HG02588 (cell line): Measurements from ENCODE around the gene TFDP2.
A peak's percentile ranks its signal among the peaks of the same experiment; 100 is the strongest.
"Not testable (repeated sequence)": the region's sequence is repeated elsewhere in the genome, so short reads cannot be mapped to it uniquely, and the experiment has no call there.

Source experiments
- ATAC-seq: cut with Tn5 transposase; IDR thresholded peaks from one replicate; pipeline ENCODE4 v1.9.1; 2021; ENCODE audit warnings: mild to moderate bottlenecking, moderate library complexity; ENCODE audit not compliant: unreplicated experiment

The TFDP2 gene, protein sequence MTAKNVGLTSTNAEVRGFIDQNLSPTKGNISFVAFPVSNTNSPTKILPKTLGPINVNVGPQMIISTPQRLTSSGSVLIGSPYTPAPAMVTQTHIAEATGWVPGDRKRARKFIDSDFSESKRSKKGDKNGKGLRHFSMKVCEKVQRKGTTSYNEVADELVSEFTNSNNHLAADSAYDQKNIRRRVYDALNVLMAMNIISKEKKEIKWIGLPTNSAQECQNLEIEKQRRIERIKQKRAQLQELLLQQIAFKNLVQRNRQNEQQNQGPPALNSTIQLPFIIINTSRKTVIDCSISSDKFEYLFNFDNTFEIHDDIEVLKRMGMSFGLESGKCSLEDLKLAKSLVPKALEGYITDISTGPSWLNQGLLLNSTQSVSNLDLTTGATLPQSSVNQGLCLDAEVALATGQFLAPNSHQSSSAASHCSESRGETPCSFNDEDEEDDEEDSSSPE

DNA sequence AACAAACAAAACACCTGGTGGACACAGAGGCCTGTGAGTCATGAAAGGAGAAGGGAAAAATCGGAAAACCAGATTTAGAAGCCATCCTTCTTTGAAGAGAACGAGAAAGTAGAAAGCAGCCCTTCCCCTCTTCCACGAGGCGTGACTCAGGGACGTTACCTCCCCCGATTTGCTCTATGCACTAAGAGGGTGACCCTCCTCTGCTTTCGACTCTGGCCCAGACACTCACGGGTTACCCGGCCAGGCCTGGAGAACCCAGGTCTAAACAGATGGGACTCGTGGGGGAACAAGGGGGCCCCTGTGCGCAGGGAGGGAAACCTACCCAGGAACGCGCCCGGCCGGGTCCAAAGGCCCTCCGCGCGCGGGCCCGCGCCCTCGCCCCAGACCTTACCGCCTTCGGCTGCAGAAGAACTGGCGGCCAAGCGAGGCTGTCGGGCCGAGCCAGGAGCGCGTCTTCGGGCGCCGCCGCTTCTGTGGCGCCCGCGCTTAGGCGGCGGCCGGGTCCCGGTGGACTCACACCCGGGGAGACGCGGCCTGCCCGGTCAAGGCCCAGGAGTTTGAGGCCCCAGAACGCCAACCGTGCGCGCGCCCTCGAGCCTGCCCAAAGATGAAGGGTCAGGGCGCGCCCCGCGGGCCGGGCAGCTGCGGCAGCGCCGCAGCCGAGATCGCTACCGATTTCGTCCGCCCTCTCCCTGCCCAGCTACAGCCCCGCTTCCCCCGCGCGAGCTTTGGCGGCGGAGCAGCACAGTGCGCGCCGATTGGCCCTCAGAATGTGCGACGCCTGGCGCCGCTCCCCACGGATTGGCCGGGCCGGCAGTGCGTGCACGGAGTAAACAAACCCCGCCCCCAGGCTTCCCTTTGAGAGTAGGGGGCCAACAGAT, at the start of gene TFDP2:
Gene TFDP2 (minus strand): TSS at position 753 of the 881 bp plus-strand sequence. CDS start 47,795 bp downstream, outside the sequence.
- peak; percentile 99 for ATAC-seq

DNA sequence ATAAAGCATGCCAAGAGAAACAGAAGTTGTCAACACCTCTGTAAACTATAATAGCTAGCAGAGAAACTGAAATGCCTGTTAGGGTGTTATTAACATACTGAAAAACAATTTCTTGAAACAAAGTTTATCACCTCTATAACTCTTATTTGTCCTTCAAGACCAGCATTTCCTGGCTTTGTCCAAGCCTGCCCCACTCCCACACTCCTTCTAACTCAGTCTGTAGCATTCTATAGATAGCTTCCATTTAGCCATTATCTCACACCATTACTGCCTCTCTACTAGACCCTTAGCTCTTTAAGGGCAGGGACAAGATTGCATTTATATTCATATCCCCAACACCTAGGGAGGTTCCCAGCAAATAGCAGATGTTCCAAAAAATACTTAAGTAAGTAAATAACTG, 39.5 kb upstream of the TFDP2 start:
- ATAC-seq = no peak

DNA sequence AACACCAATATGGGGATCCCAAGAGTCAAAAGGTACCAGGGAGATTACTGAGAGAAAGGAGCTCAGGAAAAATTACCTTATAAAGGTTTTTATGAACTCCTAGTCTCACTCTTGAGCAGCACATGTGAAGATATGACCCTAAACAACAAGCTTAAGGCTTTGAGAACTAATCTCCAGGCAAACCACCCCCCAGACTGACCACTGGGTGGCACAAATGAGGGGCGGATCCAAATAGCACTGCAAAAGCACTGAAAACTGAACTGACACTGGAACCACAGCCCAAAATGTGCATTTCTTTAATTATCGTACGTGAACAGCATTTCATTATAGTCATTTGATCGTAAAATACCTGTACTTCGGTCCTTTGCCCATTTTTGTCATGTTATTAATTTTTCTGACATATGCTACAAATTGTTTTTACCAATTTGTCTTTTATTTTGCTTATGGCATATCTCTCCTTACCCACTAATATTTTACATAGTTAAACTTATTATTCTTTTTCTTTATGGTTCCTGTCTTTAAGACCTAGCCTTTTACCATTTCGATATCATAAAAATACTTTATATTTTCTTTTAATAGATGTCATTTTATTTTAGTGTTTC, 31.5 kb upstream of the TFDP2 start:
- ATAC-seq = no peak

DNA sequence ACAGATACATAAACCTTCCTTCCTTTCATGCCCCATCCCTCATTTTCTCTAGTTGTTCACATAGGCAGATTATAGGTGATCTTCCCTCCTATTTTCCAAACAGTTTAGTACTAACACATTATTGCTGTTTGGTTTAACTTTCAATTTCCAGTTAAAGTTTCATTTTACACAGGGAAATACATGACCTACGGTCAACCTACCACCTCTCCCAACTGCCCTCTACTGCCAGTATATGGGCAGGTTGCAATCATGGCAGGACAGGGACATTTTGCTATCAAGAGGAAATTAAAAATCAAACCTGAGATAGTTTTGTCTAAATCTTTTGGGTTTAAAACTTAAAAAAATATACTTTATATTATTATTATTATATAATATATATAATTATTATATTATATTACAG, 26.1 kb upstream of the TFDP2 start:
- no peak for ATAC-seq

DNA sequence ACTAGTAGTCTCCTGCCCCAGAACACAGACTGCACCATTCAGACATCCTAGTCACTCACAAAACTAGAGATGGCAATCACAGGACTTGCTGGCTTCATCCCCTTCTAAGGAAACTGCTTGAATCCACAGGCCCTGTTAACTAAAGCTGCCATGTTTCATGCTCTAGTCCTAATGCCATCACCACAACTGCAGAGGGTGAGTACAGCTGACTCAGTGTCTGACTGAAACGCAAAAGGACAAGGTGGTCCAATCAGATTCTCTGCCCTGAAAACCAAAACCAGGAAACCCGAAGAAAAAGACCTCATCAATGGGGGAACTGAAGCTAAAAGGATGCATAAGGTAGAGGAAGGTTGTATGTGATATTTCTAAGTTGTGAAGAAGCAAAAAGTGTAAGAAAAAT, 25.2 kb upstream of the TFDP2 start:
- ATAC-seq = no peak

DNA sequence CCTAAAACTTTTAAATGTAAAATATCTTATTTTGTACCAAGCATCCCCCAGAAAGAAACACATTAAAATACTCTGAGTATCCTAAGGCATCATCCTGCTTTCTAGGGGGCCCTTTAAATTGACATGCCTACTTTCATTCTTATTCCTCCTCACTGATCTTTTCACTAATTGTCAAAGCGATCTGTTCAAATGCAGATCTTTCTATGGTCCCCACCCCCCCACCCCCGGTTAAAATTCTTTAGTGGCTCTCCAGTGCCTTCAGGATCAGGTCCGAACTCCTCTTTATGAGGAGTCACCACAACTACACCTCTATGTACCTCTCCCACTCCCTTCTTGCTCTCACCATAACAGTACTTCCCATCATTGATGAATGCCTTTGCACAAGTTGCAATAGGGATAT, 19.2 kb upstream of the TFDP2 start:
- ATAC-seq = no peak

DNA sequence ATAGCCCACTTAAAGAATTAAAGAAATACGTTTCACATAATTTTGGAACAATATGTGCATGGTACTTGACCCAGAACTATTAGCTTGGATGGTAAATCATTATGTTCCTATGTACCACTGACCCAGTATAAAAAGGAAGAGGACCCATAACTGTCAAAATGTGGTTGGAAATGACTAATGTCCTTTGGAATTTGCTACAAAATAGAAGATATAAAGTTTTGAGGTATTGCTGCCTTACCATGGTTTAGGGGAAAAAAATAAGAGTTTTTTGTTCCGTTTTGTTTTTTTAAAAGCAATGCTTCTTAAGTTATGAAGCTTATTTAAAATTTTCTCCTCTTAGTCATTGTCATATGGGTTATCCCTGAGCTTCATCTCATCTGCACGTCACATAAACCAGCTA, 15.8 kb upstream of the TFDP2 start:
- no peak for ATAC-seq

DNA sequence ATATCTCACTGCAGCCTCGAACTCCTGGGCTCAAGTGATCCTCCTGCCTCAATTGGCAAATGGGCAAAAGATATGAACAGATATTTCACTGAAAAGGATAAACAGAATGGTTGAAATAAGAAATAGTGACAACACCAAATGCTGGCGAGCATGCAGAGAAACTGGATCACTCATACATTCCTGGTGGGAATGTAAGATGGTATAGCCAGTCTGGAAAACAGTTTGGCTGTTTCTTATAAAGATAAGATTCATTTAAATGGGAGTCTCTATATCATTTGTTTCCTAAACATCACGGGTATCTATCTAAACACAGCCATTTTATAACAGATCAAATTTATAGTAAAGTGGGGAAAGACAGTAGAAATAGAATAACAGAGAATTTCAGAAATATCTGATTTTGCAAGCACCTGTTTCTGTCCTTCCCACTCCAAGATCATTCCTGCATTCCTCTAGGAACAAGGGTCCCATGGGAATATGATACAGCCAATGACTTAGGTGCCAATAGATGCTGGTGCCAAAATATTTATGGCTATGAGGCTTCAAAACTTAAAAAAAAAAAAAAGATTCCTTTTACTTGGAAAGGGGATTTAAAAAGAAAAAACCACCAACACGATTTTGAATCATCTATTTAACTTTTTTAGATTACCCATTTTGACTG, 9.9 kb upstream of the TFDP2 start:
- no peak for ATAC-seq

DNA sequence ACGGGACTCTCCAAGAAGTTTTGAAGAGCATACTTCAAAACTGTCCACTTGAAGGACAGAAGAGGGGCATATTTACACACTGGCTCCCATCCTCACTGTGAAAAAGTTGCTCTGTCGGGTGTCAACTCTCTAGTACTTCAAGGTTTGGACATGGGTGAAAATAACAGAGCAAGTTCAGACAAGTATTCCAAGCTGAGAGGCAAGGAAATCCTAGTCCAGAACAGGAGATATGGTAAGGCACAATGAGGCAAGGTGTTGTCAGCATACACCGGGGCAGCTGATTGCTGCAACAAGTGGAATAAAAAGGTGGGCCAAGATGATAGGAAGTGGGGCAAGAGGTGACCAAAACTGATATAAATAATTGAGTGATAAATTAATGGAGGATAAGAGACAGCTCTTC, 4.8 kb upstream of the TFDP2 start:
- no peak for ATAC-seq

DNA sequence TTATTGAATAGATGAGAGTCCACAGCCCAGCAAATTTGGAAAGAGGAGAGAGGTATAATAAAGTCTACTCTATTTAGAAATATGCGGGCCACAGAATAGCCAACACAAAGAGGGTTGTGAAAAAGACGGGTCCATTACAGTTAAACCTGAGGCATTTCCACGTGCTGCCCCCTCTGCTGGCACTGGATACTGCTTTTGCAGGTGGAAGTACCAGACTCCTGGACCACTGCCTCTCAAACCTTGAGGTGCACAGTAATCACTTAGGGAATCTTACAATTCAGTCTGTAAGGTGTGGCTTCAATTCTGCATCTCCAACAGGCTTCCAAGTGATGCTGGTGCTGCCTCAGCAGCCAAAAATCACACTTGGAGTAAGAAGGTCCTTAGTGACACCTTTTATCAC, 3.0 kb upstream of the TFDP2 start:
- no peak for ATAC-seq

DNA sequence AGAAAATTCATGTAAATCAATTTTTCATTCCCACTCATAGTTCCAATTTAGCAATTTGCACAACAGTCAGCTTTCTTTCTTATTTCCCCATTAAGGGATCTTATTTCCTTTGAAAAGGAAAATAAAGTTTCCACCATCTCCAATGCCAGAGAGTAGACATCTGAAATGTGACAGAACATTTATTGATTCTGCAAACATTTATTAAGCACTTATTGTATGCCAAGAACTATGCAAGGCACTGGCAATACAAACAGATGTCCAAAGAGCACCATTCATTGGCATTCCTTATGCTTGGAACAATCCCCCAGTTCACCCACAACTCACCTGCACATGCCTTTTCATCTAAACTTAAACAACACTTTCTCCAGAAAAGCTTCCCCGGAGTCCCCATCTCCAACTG, 2.5 kb upstream of the TFDP2 start:
- ATAC-seq = no peak

DNA sequence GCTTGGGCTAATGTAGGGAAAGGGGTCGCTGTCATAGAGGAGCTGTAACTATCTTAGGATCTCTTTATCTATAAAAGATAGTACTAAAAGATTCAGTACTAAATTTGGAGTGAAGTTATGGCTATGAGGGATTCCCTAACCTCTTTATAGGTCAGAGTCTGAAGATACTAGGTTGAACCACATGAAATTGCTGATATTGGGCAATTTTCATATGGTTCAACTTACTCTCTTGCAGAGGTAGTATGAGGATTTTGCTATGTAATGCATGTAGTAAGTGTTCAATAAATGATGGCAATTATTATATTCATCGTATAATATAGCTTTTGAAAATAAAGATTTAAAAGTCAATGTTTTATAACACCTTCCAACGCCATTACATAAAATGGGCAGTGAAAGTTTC, 1.9 kb upstream of the TFDP2 start:
- no peak for ATAC-seq

DNA sequence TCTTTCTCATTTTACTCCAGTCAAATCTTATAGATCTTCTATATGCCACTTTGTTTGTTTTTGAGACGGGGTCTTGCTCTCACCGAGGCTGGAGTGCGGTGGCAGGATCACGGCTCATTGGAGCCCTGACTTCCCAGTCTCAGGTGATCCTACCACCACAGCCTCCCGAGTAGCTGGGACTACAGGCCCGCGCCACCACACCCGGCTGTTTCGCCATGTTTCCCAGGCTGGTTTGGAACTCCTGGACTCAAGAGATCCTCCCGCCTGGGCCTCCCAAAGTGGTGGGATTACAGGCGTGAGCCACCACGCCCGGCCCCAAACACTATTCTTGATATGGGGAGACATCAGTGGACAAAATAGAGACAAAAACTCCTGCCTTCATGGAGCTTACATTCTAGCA, 927 bp upstream of the TFDP2 start:
- no peak for ATAC-seq

DNA sequence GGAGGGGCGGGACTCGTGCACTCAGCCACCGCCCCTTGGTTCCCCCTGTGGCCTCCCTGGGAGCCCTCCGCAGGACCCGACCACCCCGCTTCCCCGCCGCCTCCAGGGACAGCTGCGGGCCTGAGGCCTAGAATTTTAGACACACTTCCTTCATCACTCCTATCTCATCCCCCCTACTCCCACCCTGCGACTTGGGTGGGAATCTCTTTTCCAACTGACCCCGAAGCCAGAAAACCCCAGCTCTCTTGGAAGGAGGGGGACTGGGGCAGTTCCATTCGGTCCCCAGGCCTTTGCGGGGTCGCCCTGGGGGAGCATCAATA, 289 bp upstream of the TFDP2 start:
- ATAC-seq = no peak

DNA sequence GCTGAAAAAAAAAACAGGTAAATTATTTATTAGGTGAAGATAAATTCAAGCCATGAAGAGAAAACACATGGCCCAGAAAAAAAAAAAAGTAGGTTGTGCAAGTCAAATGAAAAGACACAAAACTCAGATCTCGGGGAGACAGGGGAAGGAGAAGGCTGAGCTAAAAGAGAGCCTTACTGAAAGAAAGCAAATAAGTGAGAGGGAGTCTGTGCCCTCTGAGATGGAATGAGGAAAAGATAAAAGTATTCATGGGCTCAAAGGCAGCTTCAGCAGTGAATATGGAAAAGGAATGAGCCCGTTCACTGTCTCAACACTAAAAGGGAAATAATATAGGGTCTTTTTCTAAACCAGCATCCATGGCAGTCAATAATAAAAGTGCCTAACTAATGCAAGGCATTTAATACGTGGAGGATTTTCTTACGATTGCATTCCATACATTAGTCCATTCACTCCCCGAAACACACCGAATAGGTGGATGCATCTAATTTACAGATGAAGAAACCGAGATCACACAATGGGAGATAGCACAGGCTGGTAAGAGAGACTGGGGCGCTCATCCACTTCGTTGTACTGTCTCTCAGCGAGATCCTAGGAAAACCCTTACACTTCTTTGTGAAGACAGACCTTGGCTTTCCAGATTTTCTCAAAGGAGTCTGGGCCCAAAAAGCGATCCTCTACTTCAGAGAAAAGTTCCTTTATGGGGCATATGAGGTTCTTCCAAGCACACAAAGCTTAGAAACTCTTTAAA, 1.1 kb downstream of the TFDP2 start:
- ATAC-seq = no peak

DNA sequence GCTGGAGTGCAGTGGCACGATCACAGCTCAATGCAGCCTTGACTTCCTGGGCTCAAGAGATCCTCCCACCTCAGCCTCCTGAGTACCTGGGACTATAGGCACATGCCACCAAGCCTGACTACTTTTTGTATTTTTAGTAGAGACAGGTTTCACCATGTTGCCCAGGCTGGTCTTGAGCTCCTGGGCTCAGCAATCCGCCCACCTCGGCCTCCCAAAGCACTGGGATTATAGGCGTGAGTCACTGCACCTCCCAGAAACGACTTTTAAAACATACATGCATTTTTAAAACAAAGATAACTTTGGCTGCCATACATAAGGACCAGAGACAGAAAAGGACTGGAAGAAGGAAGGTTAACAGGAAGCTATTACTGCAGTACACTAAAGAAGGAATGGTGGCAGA, 4.8 kb downstream of the TFDP2 start:
- not testable (repeated sequence) for ATAC-seq

DNA sequence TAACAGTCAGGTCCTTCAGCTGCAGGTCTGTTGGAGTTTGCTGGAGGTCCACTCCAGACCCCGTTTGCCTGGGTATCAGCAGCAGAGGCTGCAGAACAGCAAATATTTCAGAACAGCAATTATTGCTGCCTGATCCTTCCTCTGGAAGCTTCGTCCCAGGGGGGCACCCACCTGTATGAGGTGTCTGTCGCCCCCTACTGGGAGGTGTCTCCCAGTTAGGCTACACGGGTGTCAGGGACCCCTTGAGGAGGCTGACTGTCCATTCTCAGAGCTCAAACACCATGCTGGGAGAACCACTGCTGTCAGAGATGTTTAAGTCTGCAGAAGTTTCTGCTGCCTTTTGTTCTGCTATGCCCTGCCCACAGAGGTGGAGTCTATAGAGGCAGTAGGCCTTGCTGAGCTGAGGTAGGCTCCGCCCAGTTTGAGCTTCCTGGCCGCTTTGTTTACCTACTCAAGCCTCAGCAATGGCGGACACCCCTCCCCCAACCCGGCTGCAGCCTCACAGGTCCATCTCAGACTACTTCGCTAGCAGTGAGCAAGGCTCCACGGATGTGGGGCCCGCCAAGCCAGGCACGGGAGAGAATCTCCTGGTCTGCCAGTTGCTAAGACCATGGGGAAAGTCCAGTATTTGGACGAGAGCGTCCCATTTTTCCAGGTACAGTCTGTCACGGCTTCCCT, 8.6 kb downstream of the TFDP2 start:
- not testable (repeated sequence) for ATAC-seq

DNA sequence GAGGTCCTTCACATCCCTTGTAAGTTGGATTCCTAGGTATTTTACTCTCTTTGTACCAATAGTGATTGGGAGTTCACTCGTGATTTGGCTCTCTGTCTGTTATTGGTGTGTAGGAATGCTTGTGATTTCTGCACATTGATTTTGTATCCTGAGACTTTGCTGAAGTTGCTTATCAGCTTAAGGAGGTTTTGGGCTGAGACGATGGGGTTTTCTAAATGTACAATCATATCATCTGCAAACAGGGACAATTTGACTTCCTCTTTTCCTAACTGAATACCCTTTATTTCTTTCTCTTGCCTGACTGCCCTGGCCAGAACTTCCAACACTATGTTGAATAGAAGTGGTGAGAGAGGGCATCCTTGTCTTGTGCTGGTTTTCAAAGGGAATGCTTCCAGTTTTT, 12.3 kb downstream of the TFDP2 start:
- ATAC-seq = not testable (repeated sequence)

DNA sequence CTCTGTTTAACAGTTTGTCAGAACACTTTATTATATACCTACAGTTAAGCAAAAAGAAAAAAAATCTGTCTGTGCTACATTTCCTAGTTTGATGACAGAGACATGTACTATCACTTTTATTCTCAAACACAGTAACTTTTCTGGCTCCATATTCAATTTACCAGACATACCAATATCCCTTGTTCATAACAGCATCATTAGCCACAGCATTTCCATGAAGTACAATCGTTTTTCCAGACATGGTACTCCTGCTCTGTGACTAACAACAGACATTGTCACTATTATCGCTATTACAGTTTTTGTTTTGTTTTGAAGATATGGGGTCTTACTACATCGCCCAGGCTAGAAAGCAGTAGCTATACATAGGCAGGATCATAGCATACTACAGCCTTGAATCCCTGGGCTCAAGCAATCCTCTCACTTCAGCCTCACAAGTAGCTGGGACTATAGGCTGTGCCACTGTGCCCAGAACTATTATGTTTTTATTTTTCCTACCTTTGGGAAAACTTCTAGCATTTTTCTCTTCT, 14.5 kb downstream of the TFDP2 start:
- ATAC-seq = no peak
